ENCODE data around the gene FGR. TPM values are rescaled to one million over a fixed set of nuclear protein-coding genes. Genes with fewer than 3 reads are reported as not detected.
A peak's percentile ranks its signal among the peaks of the same experiment; 100 is the strongest.

The FGR gene
- total and polyA plus RNA-seq, 11 donors, result 1.1 to 25.9 (median 3.3) TPM

DNA sequence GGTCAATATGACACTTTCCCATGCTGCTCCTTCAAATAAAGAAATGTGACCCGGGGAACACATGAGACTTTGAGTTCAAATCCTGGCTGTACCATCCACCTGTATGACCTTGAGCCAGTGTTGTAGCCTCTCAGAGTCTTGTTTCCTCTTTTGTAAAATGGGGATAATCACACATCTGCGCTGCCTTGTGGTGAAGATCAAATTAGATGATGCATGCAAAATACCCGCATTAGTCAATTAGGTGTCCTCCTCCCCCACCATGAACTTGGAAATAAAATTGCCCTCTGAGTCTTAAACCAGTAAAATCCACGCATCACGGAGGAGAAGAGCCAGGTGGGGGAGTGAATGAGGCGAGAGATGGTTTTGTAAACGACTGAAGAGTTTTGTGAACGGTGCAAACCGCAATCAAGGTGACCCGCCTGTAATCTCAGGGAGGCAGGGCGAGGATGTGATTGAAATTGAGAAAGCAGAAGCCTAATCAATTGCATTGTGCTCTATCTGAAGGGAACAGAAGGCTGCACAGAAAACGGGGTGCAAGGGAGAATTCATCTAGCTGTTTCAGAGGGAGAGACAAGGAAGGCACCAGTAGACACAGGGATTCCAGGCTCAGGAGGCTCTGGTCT is 25.3 kb downstream of the FGR start:
- no peak for TF ChIP-seq CTCF (IDR thresholded peaks at IDR 0.05)
- TF ChIP-seq POLR2A (IDR thresholded peaks at IDR 0.05), result no peak
- H3K4me1 ChIP-seq, result peaks cover 0 to 45% (median 10%) of the 10 kb centered on the region in 12 donors
- H3K27me3 ChIP-seq, result no peaks in the 10 kb centered on the region
- no peak overlapping the region for H3K4me3 ChIP-seq
- peaks cover 0 to 28% (median 0%) of the 10 kb centered on the region in 9 donors for H3K36me3 ChIP-seq
- no peak for DNase-seq
- H3K9me3 ChIP-seq, result no peaks in the 10 kb centered on the region
- no peak overlapping the region for H3K27ac ChIP-seq
- ATAC-seq, result no peak
- WGBS, 4 donors, result 84 to 90% (median 89%) methylated on average over 12 of the region's 12 CpGs
- intact Hi-C loops (cut with DNase I), result loop anchor here in 9 of 10 donors (1.0 to 10.0 kb wide), 12 partner anchors 38 to 507 kb away; partner anchors contain the start of genes GPR3 (in 1 of the 9) and WASF2 (in 1 of the 9)

- TF ChIP-seq POLR2A (IDR thresholded peaks at IDR 0.05) (no peak), CTCF (IDR thresholded peaks at IDR 0.05) (no peak)
- DNase-seq, result no peak
- WGBS, 4 donors, result 59 to 73% (median 69%) methylated on average over 3 of the region's 3 CpGs
- H3K36me3 ChIP-seq, result peaks cover 0 to 25% (median 0%) of the 10 kb centered on the region in 9 donors
- no peak overlapping the region for H3K4me3 ChIP-seq
- peaks cover 0 to 46% (median 12%) of the 10 kb centered on the region in 12 donors for H3K4me1 ChIP-seq
- intact Hi-C loops (cut with DNase I), result loop anchor here in 8 of 10 donors (1.0 to 10.0 kb wide), 11 partner anchors 54 to 507 kb away; partner anchors contain the start of genes GPR3 (in 1 of the 8) and WASF2 (in 1 of the 8)
- H3K9me3 ChIP-seq, result no peaks in the 10 kb centered on the region
- ATAC-seq, result no peak
- no peaks in the 10 kb centered on the region for H3K27me3 ChIP-seq
- no peak overlapping the region for H3K27ac ChIP-seq
Measured at GRCh38 chr1:27609210-27609555, 25.8 kb downstream of the FGR start.

- 63 to 65% (median 64%) methylated on average over 8 to 11 of the region's 11 CpGs for WGBS, 4 donors
- H3K27ac ChIP-seq, result no peak overlapping the region
- no peaks in the 10 kb centered on the region for H3K9me3 ChIP-seq
- TF ChIP-seq POLR2A (IDR thresholded peaks at IDR 0.05) (no peak), CTCF (IDR thresholded peaks at IDR 0.05) (no peak)
- H3K4me1 ChIP-seq, result peaks cover 0 to 41% (median 12%) of the 10 kb centered on the region in 12 donors
- intact Hi-C loops (cut with DNase I), result loop anchor here (1.0 to 10.0 kb wide), 15 partner anchors 56 to 505 kb away; partner anchors contain the start of genes GPR3 (in 1 of the 10) and WASF2 (in 1 of the 10)
- no peaks in the 10 kb centered on the region for H3K27me3 ChIP-seq
- peaks cover 0 to 11% (median 0%) of the 10 kb centered on the region in 9 donors for H3K36me3 ChIP-seq
- no peak for DNase-seq
- ATAC-seq, result no peak
- H3K4me3 ChIP-seq, result no peak overlapping the region
Measured at GRCh38 chr1:27607239-27607804, 27.7 kb downstream of the FGR start.

GRCh38 chr1:27606708-27607238 is 28.2 kb downstream of the FGR start:
- no peak for ATAC-seq
- no peaks in the 10 kb centered on the region for H3K9me3 ChIP-seq
- 71 to 79% (median 76%) methylated on average over 3 of the region's 3 CpGs for WGBS, 4 donors
- no peak overlapping the region for H3K4me3 ChIP-seq
- TF ChIP-seq CTCF (IDR thresholded peaks at IDR 0.05) (peak in 1 of 12 donors; percentile 11), POLR2A (IDR thresholded peaks at IDR 0.05) (no peak)
- peaks cover 0 to 6% (median 0%) of the 10 kb centered on the region in 9 donors for H3K36me3 ChIP-seq
- H3K27me3 ChIP-seq, result no peaks in the 10 kb centered on the region
- H3K4me1 ChIP-seq, result peaks cover 0 to 44% (median 15%) of the 10 kb centered on the region in 12 donors
- no peak for DNase-seq
- no peak overlapping the region for H3K27ac ChIP-seq
- intact Hi-C loops (cut with DNase I), result loop anchor here (1.0 to 10.0 kb wide), 15 partner anchors 57 to 504 kb away; partner anchors contain the start of genes GPR3 (in 1 of the 10) and WASF2 (in 1 of the 10)

Data from heart left ventricle (tissue), 16 donors.